Loucy (cell line): ENCODE results near the gene RUNX2.

ENCODE experiments used
- EZH2phosphoT487 ChIP-seq: fragments of 200-600 bp; IDR thresholded peaks from 2 replicates; pipeline ENCODE4 v1.6.1; 2018; ENCODE audit warnings: antibody characterized with exemption, mild to moderate bottlenecking, moderate library complexity, borderline replicate concordance
- TF ChIP-seq, protein P1 (sequence below): fragments of 200-600 bp; sonication (generic); conservative IDR thresholded peaks from 2 replicates; pipeline ENCODE4 v1.5.1; 2014; ENCODE audit warnings: mild to moderate bottlenecking, antibody characterized with exemption, low read length

DNA sequence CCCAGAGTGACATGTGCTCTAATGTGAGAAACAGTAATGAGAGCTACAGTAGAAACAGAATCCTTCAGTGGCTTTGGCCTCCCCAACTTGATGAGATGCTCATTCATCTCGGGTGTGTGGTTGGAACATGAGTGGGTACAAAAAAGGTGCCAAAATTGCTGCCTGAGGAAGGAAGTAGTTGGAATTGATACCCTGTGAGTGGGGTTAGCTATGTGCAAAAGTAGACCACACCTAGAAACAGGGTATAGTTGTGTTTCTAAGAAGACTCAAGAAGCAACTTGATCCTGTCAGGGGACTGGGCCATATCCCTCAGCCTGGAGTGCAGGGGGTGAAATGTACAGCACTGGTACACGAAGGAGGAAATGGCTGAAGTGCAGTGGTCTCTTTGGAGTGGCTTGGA is 256.0 kb downstream of the RUNX2 start:
- TF ChIP-seq, protein P1, sequence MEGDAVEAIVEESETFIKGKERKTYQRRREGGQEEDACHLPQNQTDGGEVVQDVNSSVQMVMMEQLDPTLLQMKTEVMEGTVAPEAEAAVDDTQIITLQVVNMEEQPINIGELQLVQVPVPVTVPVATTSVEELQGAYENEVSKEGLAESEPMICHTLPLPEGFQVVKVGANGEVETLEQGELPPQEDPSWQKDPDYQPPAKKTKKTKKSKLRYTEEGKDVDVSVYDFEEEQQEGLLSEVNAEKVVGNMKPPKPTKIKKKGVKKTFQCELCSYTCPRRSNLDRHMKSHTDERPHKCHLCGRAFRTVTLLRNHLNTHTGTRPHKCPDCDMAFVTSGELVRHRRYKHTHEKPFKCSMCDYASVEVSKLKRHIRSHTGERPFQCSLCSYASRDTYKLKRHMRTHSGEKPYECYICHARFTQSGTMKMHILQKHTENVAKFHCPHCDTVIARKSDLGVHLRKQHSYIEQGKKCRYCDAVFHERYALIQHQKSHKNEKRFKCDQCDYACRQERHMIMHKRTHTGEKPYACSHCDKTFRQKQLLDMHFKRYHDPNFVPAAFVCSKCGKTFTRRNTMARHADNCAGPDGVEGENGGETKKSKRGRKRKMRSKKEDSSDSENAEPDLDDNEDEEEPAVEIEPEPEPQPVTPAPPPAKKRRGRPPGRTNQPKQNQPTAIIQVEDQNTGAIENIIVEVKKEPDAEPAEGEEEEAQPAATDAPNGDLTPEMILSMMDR: no peak
- TF ChIP-seq EZH2phosphoT487: no peak
